HFF-Myc (cell line): ENCODE data around the gene RRH.
"Not testable (repeated sequence)": the region's sequence is repeated elsewhere in the genome, so short reads cannot be mapped to it uniquely, and the experiment has no call there.

ENCODE experiments used
- DNase-seq: peaks from one replicate; pipeline ENCODE4 v3.0.0-alpha.2; 2011; ENCODE audit warnings: low read depth; ENCODE audit errors: extremely low read depth
- H3K4me3 ChIP-seq: replicated peaks from 2 replicates; pipeline ENCODE4 v1.5.1; 2011; ENCODE audit warnings: low read depth, mild to moderate bottlenecking, control low read depth, low read length
- TF ChIP-seq, protein P1 (sequence below): IDR thresholded peaks from 2 replicates; pipeline ENCODE4 v1.5.1; 2012; ENCODE audit warnings: mild to moderate bottlenecking, low read depth, low read length, control low read depth; ENCODE audit errors: missing control alignments

RRH gene

DNA sequence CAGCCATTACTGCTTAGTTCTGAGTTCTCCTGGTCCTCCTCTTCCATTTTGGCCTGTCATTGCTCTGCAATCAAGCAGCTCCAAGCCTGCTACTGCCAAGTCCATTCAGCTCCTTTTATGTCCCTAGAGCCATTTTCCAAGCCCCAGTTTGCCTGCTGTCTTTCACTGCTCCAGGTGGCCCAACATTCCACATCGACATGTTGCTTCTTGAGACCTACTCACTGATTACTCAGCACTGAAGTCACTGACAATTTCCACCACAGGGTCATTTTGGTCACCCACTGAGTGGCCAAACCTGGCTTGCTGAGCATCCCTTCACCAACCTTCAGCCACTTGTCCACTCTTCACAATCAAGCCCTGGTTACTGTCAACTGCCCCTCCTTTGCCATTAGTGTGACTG, 47.3 kb downstream of the RRH start:
- TF ChIP-seq, protein P1, sequence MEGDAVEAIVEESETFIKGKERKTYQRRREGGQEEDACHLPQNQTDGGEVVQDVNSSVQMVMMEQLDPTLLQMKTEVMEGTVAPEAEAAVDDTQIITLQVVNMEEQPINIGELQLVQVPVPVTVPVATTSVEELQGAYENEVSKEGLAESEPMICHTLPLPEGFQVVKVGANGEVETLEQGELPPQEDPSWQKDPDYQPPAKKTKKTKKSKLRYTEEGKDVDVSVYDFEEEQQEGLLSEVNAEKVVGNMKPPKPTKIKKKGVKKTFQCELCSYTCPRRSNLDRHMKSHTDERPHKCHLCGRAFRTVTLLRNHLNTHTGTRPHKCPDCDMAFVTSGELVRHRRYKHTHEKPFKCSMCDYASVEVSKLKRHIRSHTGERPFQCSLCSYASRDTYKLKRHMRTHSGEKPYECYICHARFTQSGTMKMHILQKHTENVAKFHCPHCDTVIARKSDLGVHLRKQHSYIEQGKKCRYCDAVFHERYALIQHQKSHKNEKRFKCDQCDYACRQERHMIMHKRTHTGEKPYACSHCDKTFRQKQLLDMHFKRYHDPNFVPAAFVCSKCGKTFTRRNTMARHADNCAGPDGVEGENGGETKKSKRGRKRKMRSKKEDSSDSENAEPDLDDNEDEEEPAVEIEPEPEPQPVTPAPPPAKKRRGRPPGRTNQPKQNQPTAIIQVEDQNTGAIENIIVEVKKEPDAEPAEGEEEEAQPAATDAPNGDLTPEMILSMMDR, result no peak
- no peak overlapping the region for H3K4me3 ChIP-seq
- DNase-seq, result no peak

- not testable (repeated sequence) for DNase-seq, H3K4me3 ChIP-seq
Observed at GRCh38 chr4:109875553-109875952, 47.8 kb downstream of the RRH start.

GRCh38 chr4:109876634-109877265, 49.0 kb downstream of the RRH start:
- TF ChIP-seq, protein P1, result no peak
- no peak for DNase-seq
- no peak overlapping the region for H3K4me3 ChIP-seq

GRCh38 chr4:109877400-109877799, 49.6 kb downstream of the RRH start:
- DNase-seq, result no peak
- TF ChIP-seq, protein P1, result no peak
- H3K4me3 ChIP-seq, result no peak overlapping the region

DNA sequence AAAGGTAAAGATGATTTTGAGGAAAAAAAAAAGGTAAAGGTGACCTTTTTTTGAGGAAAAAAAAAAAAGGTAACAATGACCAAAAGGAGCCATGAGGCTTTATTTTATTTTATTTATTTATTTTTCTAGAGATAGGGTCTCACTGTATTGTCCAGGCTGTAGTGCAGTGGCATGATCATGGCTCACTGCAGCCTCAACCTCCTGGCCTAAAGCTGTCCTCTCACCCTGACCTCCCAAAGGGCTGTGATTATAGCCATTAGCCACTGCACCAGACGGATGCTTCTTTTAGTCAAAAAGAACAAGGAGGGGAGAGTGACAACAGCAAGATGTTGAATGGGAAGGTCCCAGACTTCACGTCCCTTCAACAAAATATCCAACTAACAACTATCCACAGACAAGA, 50.6 kb downstream of the RRH start:
- no peak for DNase-seq
- TF ChIP-seq, protein P1, result no peak

DNA sequence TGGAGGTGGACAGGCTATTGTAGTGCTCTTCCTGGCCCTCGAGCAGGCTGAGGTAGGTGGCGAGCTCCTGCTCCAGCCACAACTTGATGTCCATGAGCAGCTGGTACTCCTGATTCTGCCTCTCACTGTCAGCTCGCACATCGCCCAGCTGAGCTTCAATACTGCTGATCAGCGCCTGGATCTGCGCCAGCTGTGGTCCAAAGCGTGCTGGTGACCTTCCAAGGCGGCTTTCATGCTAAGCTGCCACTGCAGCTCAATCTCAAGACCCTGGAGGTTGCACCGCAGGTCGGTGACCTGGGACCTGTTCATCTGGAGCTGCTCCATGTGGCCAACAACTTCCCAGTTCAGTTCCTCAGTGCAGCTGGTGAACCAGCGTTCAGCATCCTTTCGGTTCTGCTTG, 51.3 kb downstream of the RRH start:
- DNase-seq, result no peak
- H3K4me3 ChIP-seq, result no peak overlapping the region
- TF ChIP-seq, protein P1, result no peak

More for the DNA sequence above, 50.6 kb downstream of the RRH start:
- no peak overlapping the region for H3K4me3 ChIP-seq

DNA sequence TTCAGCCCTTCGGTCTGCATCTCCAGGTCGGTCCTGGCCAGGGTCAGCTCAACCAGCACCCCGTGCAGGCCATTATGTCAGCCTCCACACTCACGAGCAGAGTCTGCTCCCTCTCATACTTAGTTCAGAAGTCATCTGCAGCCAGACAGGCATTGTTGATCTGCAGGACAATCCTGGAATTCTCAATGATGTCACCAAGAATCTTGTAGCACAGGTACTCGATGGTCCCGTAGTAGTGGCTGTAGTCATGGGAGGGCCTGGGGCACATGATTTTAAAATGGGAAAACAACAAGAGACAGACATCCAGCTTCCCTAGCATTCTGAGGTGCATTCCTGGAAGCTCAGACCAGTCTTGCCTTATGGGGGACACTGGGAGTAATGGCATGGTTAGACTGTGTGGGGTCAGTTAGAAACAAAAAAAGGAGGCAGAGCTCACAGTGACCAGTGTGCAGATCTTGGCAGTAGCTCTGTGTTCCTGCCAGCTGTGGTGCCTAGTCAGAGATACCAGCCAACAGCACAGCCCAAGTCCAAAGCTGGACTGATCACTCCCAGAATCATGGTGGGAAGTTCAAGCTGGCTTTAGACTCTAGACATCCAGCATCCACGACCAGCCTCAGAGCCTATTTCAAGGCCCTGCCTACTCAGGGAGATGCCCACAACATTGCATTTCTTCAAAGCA, 52.0 kb downstream of the RRH start:
- TF ChIP-seq, protein P1, result no peak
- no peak overlapping the region for H3K4me3 ChIP-seq
- no peak for DNase-seq
